Measurements from ENCODE around the gene RAB13.

Gene RAB13

GRCh38 chr1:153961421-153961820 is 24.7 kb downstream of the RAB13 start:
- Histone ChIP-seq H3K36me3 (peaks cover 8% of the 10 kb centered on the region), H3K27me3 (no peaks in the 10 kb centered on the region), H3K4me3 (ENCODE audit: low read depth in 1 of 2, low read length in 1 of 2) (no peak overlapping the region), H3K27ac (peak overlapping the region; percentile 93), H3K4me1 (ENCODE audit: control insufficient read depth in 1 of 2, insufficient read depth in 1 of 2, low read depth in 1 of 2, low read length in 1 of 2) (peaks cover 51 to 63% of the 10 kb centered on the region in 2 experiments), H3K9me3 (no peaks in the 10 kb centered on the region)
- no peak for TF ChIP-seq CTCF (IDR thresholded peaks at IDR 0.05)

GRCh38 chr1:153960206-153960605 is 25.9 kb downstream of the RAB13 start:
- H3K4me3 ChIP-seq (ENCODE audit: low read depth in 1 of 2, low read length in 1 of 2) = no peak overlapping the region
- peaks cover 8% of the 10 kb centered on the region for H3K36me3 ChIP-seq
- H3K27me3 ChIP-seq = no peaks in the 10 kb centered on the region
- H3K4me1 ChIP-seq (ENCODE audit: control insufficient read depth in 1 of 2, insufficient read depth in 1 of 2, low read depth in 1 of 2, low read length in 1 of 2) = peaks cover 51 to 62% of the 10 kb centered on the region in 2 experiments
- no peak for TF ChIP-seq CTCF (IDR thresholded peaks at IDR 0.05)
- H3K9me3 ChIP-seq = no peaks in the 10 kb centered on the region
- peak overlapping the region; percentile 17 for H3K27ac ChIP-seq

- peak overlapping the region; percentile 98 for H3K27ac ChIP-seq
- TF ChIP-seq CTCF (IDR thresholded peaks at IDR 0.05) = no peak
- H3K9me3 ChIP-seq = no peaks in the 10 kb centered on the region
- H3K4me1 ChIP-seq (ENCODE audit: control insufficient read depth in 1 of 2, insufficient read depth in 1 of 2, low read depth in 1 of 2, low read length in 1 of 2) = peaks cover 51 to 60% of the 10 kb centered on the region in 2 experiments
- peaks cover 12% of the 10 kb centered on the region for H3K36me3 ChIP-seq
- no peaks in the 10 kb centered on the region for H3K27me3 ChIP-seq
- H3K4me3 ChIP-seq (ENCODE audit: low read depth in 1 of 2, low read length in 1 of 2) = no peak overlapping the region
These were observed 26.7 kb downstream of the RAB13 start for GRCh38 chr1:153959454-153959853.

GRCh38 chr1:153958961-153959260 is 27.2 kb downstream of the RAB13 start:
- no peak for TF ChIP-seq CTCF (IDR thresholded peaks at IDR 0.05)
- no peaks in the 10 kb centered on the region for H3K9me3 ChIP-seq
- peaks cover 47 to 55% of the 10 kb centered on the region in 2 experiments for H3K4me1 ChIP-seq (ENCODE audit: control insufficient read depth in 1 of 2, insufficient read depth in 1 of 2, low read depth in 1 of 2, low read length in 1 of 2)
- H3K27me3 ChIP-seq = no peaks in the 10 kb centered on the region
- H3K4me3 ChIP-seq (ENCODE audit: low read depth in 1 of 2, low read length in 1 of 2) = peak overlapping the region; percentile 90 to 99
- H3K27ac ChIP-seq = peak overlapping the region; percentile 98
- peaks cover 17% of the 10 kb centered on the region for H3K36me3 ChIP-seq

- no peaks in the 10 kb centered on the region for H3K27me3 ChIP-seq
- peaks cover 41 to 52% of the 10 kb centered on the region in 2 experiments for H3K4me1 ChIP-seq (ENCODE audit: control insufficient read depth in 1 of 2, insufficient read depth in 1 of 2, low read depth in 1 of 2, low read length in 1 of 2)
- no peaks in the 10 kb centered on the region for H3K9me3 ChIP-seq
- peak within 1 kb of the TSS; percentile 90 to 99 for H3K4me3 ChIP-seq (ENCODE audit: low read depth in 1 of 2, low read length in 1 of 2)
- TF ChIP-seq CTCF (IDR thresholded peaks at IDR 0.05) = peak; percentile 39
- peak within 1 kb of the TSS; percentile 98 for H3K27ac ChIP-seq
- peaks cover 23% of the 10 kb centered on the region for H3K36me3 ChIP-seq
These were observed 27.8 kb downstream of the RAB13 start, which contains the start of gene CRTC2 for GRCh38 chr1:153958111-153958960. TSS of gene CRTC2 (minus strand) at chr1:153958612. CDS start at chr1:153958497, 115 bp downstream.
